Brain microvascular endothelial cell (primary cell): Measurements from ENCODE around the gene HES4.

Source experiments
- DNase-seq: peaks from one replicate; pipeline ENCODE4 v3.0.0-alpha.2; 2020
- H3K27ac ChIP-seq: fragments of 250-450 bp; sonication (Bioruptor Pico); 2 replicates; pipeline ENCODE4 v1.5.1; 2020; ENCODE audit warnings: mild to moderate bottlenecking, moderate library complexity
- H3K27me3 ChIP-seq: fragments of 250-450 bp; sonication (Bioruptor Pico); replicated peaks from 2 replicates; pipeline ENCODE4 v1.5.1; 2020; ENCODE audit warnings: mild to moderate bottlenecking
- H3K36me3 ChIP-seq: fragments of 250-450 bp; sonication (Bioruptor Pico); replicated peaks from 2 replicates; pipeline ENCODE4 v1.5.1; 2020; ENCODE audit warnings: mild to moderate bottlenecking
- H3K4me3 ChIP-seq: 2 replicates; pipeline ENCODE4 v1.5.1; 2011; ENCODE audit warnings: low read depth, mild to moderate bottlenecking, control low read depth, low read length, moderate library complexity
- CTCF ChIP-seq: IDR thresholded peaks from 2 replicates; pipeline ENCODE4 v1.5.1; 2011; ENCODE audit warnings: low read depth, mild to moderate bottlenecking, moderate library complexity, low read length, control low read depth, inconsistent platforms; ENCODE audit errors: missing control alignments
- in situ Hi-C: cut with HindIII; loops from 2 replicates; pipeline ENCODE4 v1.10.0; 2017; ENCODE audit warnings: low sequenced_read_pairs, low pct_ligation_motif_present

Gene HES4

GRCh38 chr1:956636-957035 is 43.3 kb downstream of the HES4 start:
- in situ Hi-C loops, result no loop called here
- TF ChIP-seq CTCF, result no peak
- peaks cover 51% of the 10 kb centered on the region for H3K36me3 ChIP-seq
- H3K27ac ChIP-seq, result no peak overlapping the region
- no peaks in the 10 kb centered on the region for H3K27me3 ChIP-seq
- DNase-seq, result no peak
- H3K4me3 ChIP-seq, result no peak overlapping the region

GRCh38 chr1:955474-955873 is 44.4 kb downstream of the HES4 start:
- no peak overlapping the region for H3K27ac ChIP-seq
- H3K4me3 ChIP-seq, result no peak overlapping the region
- no peak for DNase-seq
- peaks cover 59% of the 10 kb centered on the region for H3K36me3 ChIP-seq
- no peak for TF ChIP-seq CTCF
- in situ Hi-C loops, result no loop called here
- no peaks in the 10 kb centered on the region for H3K27me3 ChIP-seq

GRCh38 chr1:954927-955326 is 45.0 kb downstream of the HES4 start:
- in situ Hi-C loops, result no loop called here

GRCh38 chr1:953524-954320 is 46.2 kb downstream of the HES4 start:
- Histone ChIP-seq H3K27me3 (no peaks in the 10 kb centered on the region), H3K27ac (no peak overlapping the region), H3K4me3 (no peak overlapping the region), H3K36me3 (peaks cover 75% of the 10 kb centered on the region)
- in situ Hi-C loops, result no loop called here
- no peak for DNase-seq
- no peak for TF ChIP-seq CTCF

More at GRCh38 chr1:954927-955326, 45.0 kb downstream of the HES4 start:
- H3K27me3 ChIP-seq, result no peaks in the 10 kb centered on the region
- H3K4me3 ChIP-seq, result no peak overlapping the region
- no peak overlapping the region for H3K27ac ChIP-seq
- H3K36me3 ChIP-seq, result peaks cover 65% of the 10 kb centered on the region
- DNase-seq, result no peak
- no peak for TF ChIP-seq CTCF

- TF ChIP-seq CTCF, result no peak
- Histone ChIP-seq H3K4me3 (no peak overlapping the region), H3K36me3 (peaks cover 80% of the 10 kb centered on the region), H3K27ac (no peak overlapping the region), H3K27me3 (no peaks in the 10 kb centered on the region)
- in situ Hi-C loops, result no loop called here
- no peak for DNase-seq
These were observed 47.3 kb downstream of the HES4 start for GRCh38 chr1:952603-953002.

- no peak for DNase-seq
- Histone ChIP-seq H3K36me3 (peaks cover 84% of the 10 kb centered on the region), H3K27ac (no peak overlapping the region), H3K4me3 (no peak overlapping the region), H3K27me3 (no peaks in the 10 kb centered on the region)
- TF ChIP-seq CTCF, result no peak
- in situ Hi-C loops, result no loop called here
These were observed 47.7 kb downstream of the HES4 start for GRCh38 chr1:952201-952600.
